Stomach (tissue), 4 donors: ENCODE results near the gene C8B.

Experiments used
- EP300 ChIP-seq: sonication (generic); formaldehyde crosslinking; IDR thresholded peaks from one replicate; pipeline ENCODE4 v1.6.1; 2017; ENCODE audit warnings: antibody characterized with exemption
- POLR2A ChIP-seq, 4 donors: fragments of 450-650 bp; IDR thresholded peaks; one replicate each; pipeline ENCODE4 v1.6.1; 2016; ENCODE audit warnings: antibody characterized with exemption in 4 of 4, control low read depth in 2 of 4, mild to moderate bottlenecking in 1 of 4, moderate library complexity in 1 of 4
- POLR2AphosphoS5 ChIP-seq, 3 donors: sonication (generic); formaldehyde crosslinking; IDR thresholded peaks; one replicate each; pipeline ENCODE4 v1.6.1; 2016; ENCODE audit warnings: antibody characterized with exemption in 3 of 3
- TF ChIP-seq, protein P1 (sequence below), 7 experiments: fragments of 450-650 bp in 4 of 7; fragments of 200-600 bp in 3 of 7; sonication (generic) in 3 of 7; IDR thresholded peaks; one replicate each; pipeline ENCODE4 v1.5.1; 2016 to 2019; ENCODE audit warnings: antibody characterized with exemption in 7 of 7, control low read depth in 2 of 7, mild to moderate bottlenecking in 1 of 7

DNA sequence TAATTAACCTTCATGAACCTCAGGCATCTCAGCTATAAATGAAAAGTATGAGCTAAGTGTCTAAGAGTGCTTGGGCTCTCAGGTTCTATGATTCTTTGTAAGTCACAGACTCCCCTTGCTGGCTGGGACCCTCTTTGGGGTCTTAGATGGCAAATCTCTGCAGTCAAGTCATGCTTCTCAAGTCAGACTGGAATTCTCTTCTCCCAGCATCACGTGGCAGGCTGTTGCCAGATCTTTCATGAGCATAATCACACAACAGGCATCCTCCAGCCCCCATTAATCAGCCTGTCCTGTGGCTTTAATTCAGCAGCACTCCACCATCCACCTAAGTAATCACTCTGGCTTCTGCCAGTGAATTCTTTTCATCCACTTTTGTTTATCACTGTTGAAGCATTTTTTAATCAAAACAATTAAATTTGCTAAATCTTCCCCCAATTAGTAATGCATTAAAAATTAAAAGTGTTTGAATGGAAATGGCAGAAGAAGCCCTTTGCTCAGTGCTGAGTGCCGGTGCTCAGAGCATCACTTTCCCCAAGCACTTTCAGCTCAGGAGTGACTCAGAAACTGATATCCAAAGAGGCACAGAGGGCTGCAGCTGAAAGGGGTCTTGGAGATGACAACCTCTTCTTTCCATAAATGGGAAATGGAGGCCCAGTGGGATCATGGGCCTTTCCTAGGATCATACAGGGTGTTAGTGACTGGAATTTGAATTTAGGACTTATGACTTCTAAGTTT lies 61.0 kb downstream of the C8B start:
- TF ChIP-seq, protein P1, sequence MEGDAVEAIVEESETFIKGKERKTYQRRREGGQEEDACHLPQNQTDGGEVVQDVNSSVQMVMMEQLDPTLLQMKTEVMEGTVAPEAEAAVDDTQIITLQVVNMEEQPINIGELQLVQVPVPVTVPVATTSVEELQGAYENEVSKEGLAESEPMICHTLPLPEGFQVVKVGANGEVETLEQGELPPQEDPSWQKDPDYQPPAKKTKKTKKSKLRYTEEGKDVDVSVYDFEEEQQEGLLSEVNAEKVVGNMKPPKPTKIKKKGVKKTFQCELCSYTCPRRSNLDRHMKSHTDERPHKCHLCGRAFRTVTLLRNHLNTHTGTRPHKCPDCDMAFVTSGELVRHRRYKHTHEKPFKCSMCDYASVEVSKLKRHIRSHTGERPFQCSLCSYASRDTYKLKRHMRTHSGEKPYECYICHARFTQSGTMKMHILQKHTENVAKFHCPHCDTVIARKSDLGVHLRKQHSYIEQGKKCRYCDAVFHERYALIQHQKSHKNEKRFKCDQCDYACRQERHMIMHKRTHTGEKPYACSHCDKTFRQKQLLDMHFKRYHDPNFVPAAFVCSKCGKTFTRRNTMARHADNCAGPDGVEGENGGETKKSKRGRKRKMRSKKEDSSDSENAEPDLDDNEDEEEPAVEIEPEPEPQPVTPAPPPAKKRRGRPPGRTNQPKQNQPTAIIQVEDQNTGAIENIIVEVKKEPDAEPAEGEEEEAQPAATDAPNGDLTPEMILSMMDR (IDR thresholded peaks at IDR 0.05) = no peak
- TF ChIP-seq POLR2A (IDR thresholded peaks at IDR 0.05) (no peak), POLR2AphosphoS5 (IDR thresholded peaks at IDR 0.05) (no peak), EP300 (no peak)
